Myocyte (in vitro differentiated cells): Measurements from ENCODE around the gene LRP6. TPM values are rescaled to one million over a fixed set of nuclear protein-coding genes. Genes with fewer than 3 reads are reported as not detected.
A peak's percentile ranks its signal among the peaks of the same experiment; 100 is the strongest.

ENCODE experiments used
- DNase-seq: peaks from one replicate; pipeline ENCODE4 v3.0.0-alpha.2; 2012; ENCODE audit warnings: low read depth
- microRNA-seq: library from miRNA; unstranded; fragments of <30 nt; microRNA quantifications from one replicate; pipeline ENCODE4, GENCODE V29; 2016
- total RNA-seq: library from RNA; depleted of rRNA; stranded (reverse); fragments of >200 nt; gene quantifications from 2 replicates; pipeline ENCODE4 v1.2.3, GENCODE V29; 2014

The LRP6 gene
- total RNA-seq, 1 donor from 2014 or later, result 22.7 TPM

DNA sequence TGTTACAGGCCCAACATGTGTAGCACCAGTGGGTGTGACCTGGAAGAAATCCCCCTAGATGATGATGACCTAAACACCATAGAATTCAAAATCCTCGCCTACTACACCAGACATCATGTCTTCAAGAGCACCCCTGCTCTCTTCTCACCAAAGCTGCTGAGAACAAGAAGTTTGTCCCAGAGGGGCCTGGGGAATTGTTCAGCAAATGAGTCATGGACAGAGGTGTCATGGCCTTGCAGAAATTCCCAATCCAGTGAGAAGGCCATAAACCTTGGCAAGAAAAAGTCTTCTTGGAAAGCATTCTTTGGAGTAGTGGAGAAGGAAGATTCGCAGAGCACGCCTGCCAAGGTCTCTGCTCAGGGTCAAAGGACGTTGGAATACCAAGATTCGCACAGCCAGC is 187.6 kb downstream of the LRP6 start:
- no peak for DNase-seq

DNA sequence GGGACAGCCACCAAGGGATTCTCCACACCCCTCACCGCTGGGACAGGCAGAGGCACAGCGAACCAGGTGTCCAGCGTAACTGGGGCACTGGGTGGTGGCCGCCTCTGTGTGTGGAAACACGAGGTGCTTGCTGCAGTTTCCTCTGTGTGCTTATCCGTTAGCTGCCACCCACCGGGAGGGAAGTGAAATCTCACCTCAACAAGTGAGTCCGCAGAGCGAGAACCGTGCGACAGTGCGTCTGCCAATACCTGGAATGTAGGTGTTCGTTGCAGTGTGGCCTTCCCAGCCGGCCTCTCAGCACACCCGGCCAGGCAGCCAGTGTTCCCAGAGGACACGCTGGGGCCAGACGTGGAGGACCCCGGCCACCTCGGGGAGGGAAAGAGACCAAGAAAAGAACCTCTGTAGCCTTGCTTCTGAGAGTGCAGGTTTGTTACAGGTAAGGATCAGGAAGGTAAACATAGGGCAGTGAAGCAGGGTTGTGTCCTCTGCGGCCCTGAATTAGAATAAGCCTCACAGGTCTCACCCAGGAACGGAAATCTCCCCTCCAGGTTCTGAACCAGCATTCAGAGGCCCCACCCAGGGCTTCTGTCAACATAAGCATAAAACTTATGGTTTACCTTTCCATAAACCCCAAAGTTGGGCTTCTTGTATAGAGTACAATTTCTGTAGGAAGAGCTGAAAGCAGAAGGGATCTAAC is 194.6 kb downstream of the LRP6 start:
- DNase-seq, result no peak

DNA sequence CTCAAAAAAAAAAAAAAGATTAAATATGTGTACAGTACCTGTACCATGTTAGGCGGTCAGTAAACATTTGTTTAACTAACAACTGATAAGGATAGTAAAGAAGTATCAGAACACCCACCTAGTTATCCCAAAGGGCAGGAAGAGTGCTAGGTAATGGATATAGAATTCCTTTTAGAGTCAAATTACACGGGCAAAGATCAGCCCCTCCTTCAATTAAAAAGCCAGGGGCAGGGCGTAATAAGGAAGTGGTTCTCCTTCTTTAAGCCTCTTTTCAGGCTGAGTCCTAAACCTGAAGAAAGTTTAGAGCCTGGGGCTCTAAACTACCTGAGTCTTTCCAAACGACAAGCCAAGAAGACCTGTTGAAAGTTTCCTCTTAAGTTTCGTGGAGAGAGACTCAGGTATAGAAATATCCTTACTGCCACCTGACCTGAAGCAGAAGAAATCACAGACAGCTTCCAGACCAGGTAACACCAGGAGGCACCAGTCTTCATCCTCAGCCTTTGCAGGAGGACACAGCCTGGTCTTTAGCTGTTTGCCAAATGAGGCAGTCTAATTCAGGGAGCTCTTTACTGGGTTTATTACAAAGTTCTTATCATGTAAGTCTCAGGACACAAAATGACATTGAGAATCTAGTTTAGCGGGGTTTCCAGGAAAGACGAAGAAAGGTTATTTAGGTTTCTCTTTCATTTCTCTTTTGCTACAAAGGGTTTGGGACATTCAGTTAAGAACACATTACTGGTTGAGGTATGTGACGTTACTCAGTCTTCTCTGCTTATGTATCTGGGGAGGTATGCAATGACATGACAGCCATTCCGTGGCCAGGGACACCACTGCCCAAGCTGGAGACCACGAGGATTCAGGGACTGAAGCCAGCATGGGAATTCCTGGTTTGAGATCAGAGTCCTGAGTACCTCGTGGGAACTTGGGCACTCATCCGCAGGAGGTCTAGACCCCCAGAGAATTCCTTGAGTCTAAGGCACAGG is 195.9 kb downstream of the LRP6 start, which contains the start of gene BCL2L14:
TSS of gene BCL2L14 (plus strand) at position 266 of the 983 bp plus-strand sequence. CDS start 8,367 bp downstream, outside the sequence.
- peak; percentile 36 for DNase-seq

DNA sequence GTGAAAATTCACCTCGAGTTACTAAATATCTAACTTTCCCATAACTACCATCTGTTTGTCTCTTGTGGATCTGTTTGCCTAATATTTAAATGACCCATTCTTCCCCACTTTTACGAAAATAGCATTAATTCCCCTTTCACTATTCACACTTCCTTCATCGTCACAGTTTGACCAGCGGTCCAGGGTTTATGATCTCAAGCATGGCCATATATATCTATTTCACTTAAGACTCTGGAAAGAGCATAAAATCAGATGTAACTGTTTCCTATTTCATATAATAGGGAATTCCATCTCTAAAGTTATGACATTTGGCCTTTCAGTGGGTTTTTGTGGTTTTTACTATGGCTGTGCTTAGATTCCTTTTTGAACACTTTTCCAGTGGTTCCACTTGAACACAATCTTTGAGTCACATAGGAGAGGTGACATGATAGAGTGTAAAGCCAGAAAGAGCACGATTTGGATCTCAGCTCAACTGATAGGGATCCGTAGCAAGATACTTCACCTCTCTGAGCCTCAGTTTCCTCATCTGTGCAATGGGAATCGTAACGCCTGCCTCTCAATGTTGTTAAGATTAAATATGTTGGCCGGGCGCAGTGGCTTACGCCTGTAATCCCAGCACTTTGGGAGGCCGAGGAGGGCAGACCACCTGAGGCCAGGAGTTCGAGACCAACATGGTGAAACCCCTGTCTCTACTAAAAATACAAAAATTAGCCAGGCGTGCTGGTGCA is 196.9 kb downstream of the LRP6 start:
- no peak for DNase-seq

DNA sequence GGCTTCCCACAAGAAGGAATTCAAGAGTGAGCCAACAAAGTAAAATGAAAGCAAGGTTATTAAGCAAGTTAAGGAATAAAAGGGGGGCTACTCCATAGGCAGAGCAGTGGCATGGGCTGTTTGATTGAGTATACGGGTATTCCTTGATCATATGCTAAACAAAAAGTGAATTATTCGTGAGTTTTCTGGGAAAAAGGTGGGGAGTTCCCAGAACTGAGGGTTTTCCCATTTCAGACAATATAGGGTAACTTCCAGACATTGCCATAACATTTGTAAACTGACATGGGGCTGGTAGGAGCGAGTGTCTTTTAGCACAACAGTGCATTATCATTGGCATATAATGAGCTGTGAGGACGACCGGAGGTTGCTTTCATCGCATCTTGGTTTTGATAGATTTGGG is 198.1 kb downstream of the LRP6 start:
- DNase-seq, result no peak

Small RNA genes lying within 50 kb of the gene (microRNA-seq; reads per million reads assigned to microRNA genes)
- not detected for gene MIR1244-4

Other genes with a start within 250 kb of the LRP6 start
- gene BCL2L14, start 196.1 kb downstream of the LRP6 start, total RNA-seq, result not detected in 2 replicates
- 0.10 and 0.21 TPM in 2 replicates for gene MANSC1, start 83.2 kb upstream of the LRP6 start, total RNA-seq
- 15.7 and 15.8 TPM in 2 replicates for gene BORCS5, start 90.0 kb upstream of the LRP6 start, total RNA-seq